GM18517 (cell line): ENCODE measurements around the gene GAS7.

Experiments
- ATAC-seq: cut with Tn5 transposase; IDR thresholded peaks from one replicate; pipeline ENCODE4 v1.9.1; 2021; ENCODE audit warnings: mild to moderate bottlenecking, moderate library complexity; ENCODE audit not compliant: unreplicated experiment

Gene GAS7

DNA sequence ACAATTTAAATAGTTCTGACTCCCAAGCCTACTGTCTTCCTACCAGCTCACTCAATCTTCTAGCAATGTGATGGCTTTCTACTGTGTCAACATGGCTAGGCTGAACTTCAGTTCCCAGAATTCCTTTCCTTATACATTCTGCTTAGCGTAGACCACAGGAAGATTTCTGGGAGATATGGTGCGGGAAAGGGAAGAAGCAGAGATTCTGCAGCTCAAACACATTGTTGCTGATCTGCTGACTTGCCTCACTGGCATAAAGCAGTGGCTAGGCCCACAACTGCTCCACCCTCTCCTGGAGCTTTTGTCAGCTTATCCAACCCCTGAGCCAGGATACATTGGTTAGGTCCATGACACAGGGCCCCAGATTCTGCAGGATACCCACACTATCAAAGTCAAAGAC lies 58.8 kb downstream of the GAS7 start:
- ATAC-seq = no peak

DNA sequence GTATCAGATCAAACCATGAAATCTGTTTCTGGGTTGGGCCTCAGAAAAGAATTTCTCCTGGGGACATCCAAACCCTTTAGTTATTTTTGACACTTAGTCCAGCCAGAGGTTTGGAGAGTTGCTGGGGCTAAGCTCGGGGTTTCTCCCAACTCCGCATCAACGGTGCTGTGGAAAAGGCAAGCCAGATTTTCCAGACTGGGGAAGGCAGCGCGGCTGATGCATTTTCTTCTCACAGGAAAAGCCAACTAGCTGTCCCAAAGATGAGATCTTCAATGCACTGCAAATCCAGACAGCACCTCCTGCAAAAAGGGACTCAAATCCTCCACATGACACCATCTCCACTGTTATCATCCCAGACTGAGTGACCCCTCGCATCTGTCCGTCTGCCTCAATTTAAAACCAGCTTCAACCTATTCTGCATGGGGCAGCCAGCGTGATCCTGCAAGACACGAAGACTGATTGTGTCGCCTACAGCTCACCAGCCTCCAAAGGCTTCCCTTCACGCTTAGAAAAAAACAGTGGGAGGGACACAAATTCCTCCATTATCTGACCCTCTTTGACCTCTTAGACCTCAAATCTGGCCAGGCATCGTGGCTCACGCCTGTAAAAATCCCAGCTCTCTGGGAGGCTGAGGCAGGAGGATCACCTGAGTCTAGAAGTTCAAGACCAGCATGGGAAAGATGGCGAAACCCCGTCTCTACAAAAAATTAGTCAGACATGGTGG lies 62.0 kb downstream of the GAS7 start:
- no peak for ATAC-seq

DNA sequence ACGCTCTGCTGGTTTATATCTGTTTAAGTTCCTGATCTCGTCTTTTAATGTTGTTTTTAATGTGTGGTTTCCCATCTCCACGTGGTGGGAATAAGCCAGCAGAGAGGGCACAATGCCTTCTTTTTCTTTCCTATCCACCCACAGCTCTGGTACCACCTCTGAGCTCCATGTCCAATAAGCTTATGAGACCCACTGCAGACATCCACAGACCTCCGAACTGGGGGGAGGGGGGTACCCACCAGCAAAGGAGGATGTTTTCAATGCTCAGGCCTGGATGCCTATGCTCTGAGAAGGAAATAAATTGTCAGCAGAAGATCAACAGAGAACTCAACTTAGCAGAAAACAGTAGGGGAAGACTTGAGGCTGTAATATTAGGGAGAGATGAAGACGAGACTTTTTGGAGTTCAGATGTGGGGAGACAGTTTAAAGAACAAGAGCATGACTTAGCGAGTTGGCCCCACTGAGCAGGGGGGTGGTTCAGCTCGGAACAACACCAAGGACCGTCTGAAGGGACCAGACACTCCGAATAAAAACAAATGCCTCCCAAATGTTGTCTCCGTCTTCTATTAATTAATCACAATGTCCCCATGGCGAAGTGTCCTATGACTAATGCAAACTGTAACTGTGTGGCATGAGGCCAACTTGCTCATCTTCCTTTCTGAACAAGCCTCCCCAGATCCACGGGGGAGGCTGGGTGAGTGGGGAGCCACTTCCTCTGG lies 62.7 kb downstream of the GAS7 start:
- no peak for ATAC-seq

DNA sequence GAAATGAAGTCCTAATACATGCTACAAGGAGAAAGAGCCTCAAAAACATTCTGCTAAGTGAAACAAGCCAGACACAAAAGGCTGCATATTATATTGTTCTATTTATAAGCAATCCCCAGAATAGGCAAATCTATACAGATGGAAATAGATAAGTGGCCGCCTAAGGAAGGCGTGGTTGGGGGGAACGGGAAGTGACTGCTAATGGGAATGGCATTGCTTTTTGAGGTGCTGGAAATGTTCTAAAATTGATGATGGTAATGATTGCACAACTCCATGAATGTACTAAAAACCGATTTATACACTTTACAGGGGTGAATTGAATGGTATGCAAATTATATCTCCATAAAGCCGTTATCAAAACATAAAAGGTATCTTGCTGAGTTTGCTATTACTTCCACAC lies 67.7 kb downstream of the GAS7 start:
- no peak for ATAC-seq

DNA sequence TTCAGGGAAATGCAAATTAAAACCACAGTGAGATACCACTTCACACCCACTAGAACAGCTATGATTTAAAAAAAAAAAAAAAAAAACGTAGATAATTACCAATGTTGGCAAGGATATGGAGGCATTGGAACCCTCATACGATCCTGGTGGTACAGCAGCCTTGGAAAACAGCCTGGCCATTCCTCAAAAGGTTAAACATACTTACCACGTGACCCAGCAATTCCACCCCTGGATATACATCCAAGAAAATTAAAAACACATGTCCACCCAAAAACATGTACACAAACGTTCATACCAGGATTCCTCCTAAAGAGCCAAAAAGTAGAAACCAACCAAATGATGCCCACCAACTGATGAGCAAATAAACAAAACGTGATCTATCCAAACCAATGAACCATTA lies 68.1 kb downstream of the GAS7 start:
- no peak for ATAC-seq

DNA sequence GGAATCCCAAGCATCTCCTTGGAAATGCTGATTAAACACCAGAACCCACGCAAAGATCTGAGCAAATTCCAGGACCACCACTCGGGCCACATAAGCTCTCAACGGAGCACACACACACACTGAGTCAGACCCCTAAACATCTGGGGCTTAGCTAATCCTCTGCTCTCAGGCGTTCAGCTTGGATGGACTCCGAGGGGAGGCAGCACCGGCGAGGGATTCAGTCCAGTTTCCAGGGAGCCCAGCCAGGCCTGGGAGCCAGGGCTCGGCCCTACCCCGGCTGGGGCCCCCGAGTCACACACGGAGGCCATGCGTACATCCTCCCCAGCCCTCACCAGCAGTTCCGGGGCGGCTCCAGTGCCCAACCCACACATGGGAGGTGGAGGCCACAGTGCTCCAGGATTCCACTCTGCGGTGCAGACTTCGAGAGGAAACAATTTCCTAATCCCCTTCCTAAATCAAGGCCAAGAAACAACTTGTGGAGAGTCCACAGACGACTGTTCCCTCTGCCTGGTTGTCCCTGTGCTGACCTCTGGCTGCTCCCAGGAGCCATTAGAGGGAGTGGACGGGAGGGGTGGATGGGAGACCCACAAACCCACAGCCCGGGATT lies 70.5 kb downstream of the GAS7 start:
- no peak for ATAC-seq

DNA sequence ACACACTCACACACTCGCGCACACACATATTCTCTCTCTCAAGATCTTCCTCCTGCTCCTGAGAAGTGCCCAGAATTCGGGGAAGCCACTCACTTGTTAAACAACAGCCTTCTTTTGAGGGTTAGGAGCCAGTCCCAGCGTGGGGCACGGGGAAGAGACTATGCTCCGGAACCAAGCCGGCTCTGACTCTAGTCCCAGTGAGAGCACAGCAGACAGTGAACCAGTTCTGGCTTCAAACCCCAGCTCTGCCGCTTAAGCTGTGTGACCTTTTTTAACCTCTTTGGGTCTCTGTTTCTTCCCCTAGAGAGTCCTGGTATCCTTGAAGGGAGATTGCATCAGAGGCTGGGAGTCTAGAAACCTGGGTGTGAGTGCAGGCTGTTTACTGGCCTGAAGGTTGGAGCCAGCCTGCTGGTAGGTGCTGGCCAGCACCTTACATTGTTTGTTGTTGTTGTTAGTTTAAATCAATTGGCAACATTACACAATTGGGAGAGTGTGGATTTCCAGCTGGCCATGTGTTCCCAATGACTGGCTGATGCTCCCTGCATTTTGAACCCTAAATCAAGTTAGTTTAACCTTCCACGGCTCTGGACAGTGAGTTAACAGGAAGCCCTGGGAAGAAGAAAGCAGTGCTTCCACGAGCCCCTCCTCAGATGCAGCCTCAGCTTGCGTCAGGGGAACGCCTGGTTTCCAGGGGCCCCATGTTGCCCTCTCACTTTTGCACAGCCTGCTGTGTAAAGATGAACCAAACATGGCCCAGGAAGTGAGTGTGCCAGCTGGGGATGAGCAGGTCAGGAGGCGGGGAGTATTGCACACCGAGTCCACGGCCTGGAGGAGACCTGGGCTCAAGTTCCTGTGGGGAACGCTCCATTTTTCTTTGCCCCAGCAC lies 71.5 kb downstream of the GAS7 start:
- ATAC-seq = no peak

DNA sequence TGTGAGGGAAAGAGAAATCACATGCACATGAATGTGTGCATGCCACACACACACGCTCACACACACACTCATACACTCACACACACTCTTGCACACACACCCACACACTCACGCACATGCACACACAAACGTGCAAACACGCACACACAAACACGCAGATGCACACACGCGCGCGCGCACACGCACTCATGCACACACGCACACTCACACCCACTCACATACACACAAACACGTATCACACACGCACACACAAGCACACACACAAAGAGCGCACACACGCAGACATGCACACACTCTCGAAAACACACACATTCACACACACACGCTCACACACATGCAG lies 72.2 kb downstream of the GAS7 start:
- no peak for ATAC-seq

DNA sequence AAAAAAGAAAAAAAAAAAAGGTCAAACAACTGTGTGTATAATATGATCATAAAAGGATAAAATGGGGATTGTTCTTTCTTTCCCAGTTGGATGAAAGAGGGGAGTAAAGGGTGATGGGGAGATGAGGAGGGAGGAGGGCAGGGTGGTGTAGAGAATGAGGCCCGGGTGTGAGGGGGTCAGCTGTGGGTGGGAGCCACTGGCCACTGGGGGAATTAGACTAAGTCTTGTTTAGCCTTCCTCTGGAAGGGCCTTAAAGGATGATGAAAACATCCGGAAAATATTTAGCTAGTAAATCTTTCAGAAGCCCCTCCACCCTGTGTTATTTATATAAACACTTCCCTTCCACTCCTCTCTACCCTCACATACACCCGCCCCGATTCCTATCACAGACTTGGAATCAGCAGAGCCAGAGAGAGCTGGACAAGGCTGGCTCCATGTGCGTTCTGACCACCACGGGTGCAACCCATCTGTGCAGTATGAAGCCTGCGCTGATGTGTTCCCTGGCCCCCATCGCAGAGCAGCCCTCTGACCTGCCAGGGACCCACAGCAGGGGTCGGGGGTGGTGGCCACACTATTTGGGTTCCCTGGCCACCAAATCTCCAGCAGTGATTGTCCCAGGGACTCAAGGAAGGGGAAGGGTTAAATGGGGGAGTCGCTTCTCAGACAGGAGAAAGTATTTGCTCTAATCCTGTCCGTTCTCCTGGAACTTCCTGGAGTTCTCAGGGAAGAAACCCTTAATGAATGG lies 72.7 kb downstream of the GAS7 start:
- ATAC-seq = no peak

DNA sequence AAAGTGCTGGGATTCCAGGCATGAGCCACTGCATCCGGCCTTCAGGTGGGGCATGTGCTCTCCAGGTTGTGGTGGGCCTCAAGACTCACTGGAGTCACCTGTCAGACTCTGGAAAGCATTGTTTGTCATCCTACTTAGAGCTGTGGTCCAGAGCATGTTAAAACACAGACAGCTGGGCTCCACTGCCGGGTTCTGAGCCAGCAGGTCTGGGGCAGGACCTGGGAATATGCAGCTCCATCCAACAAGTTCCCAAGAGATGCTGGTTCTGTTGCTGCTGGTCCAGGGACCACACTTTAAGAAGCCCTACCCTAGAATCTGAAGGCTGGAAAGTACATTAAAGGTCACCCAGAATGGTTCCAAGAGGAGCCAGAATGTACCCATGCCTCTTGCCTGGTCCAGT lies 75.3 kb downstream of the GAS7 start:
- no peak for ATAC-seq

DNA sequence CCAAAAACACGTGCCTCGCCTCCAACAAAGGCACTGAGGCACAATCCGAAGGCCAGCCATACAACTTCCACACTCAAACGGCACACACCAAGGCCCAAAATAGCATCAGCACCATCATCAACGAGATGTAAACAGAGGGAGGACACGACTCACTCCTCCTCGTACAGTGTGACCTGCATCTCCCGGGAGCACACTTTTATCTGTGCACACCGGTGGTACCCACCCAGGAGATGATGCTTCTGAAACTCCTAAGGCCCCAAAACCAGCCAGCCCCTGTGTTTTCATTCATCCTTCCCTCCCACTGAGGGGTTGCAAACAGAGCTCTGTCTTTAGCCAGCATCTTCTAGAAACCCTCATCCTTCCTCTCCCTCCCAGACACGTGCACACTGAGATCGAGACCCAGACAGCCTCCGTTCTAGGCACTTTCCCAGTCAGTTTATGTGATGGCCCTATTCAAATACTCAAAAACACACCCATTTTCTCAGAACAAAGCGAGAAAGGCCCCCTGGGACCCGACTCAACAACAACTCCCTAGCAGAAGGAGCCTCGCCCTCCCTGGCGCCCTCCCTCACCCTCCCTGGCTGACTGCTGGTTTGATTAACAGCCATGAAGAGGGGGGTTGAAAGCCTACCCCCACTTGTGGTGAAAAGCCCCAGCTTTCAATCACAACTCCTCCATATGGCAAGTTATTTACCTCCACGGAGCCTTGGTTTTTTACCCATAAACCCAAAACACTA lies 76.3 kb downstream of the GAS7 start:
- no peak for ATAC-seq

DNA sequence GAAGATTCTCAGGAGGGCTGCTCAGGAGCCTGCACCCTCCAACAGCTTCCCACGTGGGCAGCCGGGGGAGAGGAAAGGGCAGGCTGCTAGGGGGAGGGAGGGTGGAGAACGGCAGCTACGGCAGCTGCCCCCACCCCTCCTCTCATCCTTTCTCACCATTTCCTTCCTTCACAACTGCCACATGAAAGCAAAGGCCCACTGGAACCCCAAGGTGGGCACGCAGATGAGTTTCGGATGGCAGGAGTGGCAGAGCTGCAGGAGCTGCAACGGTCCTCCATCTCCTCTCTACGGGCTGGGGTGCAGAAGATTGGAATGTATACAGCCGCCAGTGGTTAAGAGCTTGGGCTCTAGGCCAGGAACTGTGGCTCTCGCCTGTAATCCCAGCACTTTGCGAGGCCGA lies 77.7 kb downstream of the GAS7 start:
- no peak for ATAC-seq

DNA sequence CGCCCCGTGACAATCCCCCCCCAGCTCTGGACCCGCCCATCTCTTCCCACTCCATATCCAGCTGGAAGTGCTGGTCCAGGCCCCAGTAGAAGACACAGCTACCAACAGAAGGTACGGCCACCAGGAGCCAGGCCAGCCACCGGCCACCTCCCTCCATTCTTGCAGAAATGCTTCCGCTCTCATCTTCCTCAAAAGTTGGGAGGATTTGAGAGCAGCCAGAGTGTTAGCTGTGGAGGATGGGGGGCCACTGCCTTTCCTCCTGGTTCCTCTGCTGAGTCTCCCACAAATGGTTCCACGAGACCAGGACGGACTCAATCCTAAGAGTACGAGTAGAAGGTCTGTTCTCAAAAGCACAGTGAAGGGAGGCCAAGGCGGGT lies 78.3 kb downstream of the GAS7 start:
- ATAC-seq = no peak

DNA sequence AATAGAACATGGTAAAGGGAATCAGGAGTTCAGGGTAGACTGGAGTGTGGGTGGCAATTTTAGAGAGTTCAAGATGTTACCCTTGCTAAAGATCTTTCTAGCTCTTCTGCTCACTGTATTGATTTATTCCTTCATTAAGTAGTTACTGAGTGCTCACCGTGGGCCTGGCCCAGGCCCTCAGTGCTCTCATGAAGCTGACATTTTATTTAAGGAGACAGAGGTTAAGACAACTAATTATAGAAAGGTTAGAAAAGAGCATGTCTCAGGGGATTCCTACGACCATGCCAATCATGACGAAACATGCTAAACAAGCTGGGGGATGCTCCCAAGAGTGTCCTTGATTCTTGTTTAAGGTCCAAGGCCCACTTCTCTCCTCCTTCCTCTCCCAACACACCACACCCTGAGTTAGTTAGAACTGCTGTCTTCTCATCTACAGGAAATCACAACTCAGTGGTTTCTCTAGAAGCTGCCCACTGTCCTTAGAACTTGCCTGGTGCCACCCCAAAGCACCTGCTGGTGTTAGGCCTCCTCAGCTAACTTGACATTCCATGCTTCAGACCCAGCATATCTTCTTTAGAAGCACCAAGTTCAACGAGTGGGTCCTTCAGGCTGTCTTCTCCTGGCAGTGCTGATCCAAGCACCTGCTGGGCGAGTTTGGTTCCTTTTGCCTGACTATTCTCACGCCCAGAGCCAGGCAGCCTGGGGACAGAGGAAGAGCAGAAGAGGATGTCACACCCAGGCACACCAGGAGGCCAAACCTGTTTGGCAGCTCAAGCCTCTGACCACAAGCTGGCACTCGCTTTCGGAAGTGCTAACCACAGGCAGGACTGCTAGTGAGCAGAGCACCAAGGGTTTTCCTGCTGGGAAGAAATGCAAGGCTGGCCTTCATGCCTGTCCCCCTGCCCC lies 79.0 kb downstream of the GAS7 start:
- no peak for ATAC-seq

DNA sequence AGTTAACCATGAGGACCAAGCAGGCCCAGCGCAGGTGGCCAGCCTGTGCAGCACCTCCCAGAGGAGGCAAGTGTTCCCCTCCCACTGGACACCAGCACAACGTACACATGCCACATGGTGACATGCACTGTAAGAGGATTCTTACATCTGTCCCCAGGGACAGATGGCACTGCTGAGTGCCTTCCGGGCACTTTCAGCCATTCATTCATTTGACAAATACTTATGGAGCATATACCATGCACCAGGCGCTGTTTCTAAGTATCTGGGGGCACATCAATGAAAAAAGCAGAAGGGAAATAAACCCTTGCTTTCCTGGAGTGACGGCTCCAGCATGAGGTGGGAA lies 79.6 kb downstream of the GAS7 start:
- ATAC-seq = no peak

DNA sequence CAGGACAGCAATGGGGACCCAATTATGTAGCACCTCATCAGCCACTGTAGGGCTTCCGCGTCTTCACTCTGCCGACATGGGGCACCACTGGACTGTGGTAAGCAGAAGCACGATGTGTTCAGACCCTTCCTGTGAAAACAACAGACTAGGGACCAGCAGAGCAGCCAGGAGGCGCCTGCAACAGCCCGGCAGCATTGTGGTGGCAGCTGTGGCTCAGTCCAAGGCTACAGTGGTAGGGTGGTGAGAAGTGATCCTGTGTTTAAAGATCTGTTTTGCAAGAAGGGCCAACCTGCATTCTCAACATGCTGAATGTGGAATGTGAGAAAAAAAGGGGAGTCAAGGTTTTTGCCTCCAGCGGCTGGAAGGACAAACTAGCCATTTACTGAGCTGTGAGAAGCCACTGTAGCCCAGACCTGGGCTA lies 80.8 kb downstream of the GAS7 start:
- no peak for ATAC-seq

DNA sequence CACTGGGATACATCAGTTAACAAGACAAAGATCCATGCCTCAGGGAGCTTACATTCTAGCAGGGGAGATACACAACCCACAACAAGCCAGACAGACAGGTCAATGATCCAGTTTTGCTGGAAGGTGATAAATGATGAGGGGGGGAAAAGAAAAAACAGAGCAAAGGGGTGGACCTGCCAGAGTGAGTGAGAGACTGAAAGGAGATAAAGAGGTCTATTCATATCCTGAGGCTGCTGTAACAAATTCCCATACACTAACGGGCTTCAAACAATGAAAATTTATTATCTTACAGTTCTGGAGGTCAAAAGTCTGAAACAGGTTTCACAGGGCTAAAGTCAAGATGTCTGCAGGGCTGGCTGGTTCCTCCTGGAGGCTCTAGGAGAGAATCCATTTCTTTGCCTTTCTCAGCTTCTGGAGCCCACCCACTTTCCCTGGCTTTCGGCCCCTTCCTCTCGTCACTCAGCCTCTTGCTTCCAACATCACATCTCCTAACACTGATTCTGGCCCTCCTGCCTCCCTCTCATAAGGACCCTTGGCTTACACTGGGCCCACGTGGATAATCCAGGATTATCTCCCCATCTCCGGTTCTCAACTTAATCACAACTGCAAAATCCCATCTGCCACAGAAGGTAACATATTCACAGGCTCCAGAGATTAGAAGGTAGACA lies 81.5 kb downstream of the GAS7 start:
- no peak for ATAC-seq

DNA sequence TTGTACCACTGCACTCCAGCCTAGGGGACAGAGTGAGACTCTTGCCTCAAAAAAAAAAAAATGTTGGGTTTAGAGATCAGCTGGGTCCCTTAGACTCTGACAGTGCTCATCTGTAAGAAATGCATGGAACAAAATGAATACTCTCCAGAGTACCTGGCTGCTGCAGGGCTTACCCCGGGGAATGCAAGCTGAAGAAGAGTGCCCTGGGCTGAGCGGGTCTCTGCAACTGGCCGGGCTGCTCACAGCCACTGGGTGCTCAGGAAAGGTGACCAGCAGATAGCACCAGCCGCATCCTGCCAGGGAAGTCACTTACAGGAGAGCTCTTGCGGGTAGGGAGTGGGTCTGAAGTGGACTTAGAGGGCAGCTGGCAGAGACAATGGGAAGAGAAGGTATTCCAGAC lies 82.1 kb downstream of the GAS7 start:
- no peak for ATAC-seq

DNA sequence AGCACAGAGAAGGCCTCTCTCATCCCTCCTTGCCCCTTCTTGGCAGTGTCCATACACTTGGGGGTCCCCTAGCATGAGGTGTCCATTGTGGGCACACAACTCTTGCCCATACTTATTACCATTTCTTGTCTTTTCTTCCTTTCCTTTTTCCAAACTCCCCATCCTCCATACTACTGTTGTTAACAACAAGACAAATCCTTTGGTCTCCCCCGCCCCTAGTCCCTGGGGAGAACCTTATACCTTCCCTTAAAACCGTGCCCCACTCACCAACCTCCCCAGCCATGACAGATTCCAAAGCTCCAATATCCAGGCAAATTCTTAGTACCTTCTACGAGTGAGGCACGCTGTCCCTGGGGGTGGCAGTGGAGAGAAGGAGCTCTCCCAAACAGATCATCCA lies 82.9 kb downstream of the GAS7 start:
- ATAC-seq = no peak
